D721Med (cell line): ENCODE results near the gene CLRN2.

Experiments used
- DNase-seq: peaks from one replicate; pipeline ENCODE4 v3.0.0; 2011; ENCODE audit warnings: low spot score; ENCODE audit not compliant: insufficient read length
- FAIRE-seq: peaks from 2 replicates; lab custom pipeline; 2011; peaks lifted over from hg19 to GRCh38; lab: Jason Lieb, UNC
- CTCF ChIP-seq: IDR thresholded peaks from 2 replicates; pipeline ENCODE4 v1.5.1; 2012; ENCODE audit warnings: mild to moderate bottlenecking, control low read depth; ENCODE audit not compliant: insufficient read depth; ENCODE audit errors: missing control alignments

CLRN2 gene

DNA sequence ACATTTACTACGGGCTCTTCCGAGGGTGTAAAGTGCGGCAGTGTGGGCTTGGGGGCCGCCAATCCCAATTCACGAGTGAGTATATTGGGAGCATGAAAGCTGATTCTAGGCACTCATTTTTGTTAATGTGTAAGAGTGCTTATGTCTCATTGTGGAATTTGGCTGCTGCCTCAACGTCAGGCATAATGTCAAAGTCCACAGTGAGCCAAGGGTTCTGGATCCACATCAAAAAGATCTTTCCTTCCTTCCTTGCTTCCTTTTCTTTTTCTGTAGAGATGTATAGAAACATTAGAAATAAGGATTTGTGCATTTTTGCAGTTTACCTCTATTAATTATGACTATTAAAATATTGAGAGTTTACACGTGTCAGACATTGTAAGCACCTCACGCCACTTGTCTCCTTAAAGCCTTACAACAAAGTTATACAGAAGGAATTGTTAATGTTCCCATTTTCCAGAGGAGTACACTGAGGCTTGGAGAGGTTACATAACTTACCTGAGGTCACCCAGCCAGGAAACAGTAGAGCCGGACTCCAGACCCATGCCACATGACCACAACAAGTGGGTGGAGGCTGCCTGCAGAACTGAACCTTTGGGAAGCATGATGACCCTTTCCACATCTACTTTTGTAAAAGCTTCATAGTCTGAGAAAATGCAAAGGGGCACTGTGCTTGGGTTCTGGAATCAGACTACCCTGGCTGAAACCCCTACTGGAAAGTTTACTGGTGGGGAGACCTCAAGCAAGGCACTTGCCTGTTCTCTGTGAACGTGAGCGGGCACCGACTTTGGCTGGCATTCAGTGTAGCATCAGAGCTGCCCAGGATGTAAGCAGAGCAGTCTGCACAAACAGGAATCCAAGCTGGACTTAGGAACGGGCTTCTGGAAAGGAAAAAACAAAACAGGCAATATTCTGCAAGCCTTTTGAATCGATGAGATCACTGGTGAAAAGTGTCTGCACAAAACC, 761 bp downstream of the CLRN2 start:
- no peak for TF ChIP-seq CTCF
- no peak for DNase-seq
- no peak for FAIRE-seq

DNA sequence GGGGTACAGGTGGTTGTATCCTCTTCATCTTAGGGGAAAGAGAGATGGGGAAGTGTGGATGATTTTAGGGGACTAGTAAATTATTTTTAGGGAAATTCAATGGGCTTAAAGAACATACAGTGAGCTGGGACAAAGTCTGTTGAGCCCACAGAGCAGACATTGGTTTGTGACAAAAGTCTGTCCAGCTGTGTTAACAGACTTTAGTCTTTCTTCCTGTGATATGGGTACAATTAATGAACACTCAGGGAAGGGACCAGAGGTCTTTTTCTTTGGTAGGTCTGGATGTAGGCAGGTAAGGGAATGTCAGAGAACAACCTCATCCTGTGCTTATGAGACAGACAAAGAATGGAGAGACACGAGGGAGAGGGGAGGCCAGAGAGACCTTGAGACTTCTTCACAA, 2.0 kb downstream of the CLRN2 start:
- no peak for TF ChIP-seq CTCF
- FAIRE-seq, result no peak
- DNase-seq, result no peak

GRCh38 chr4:17517664-17518063, 2.7 kb downstream of the CLRN2 start:
- no peak for TF ChIP-seq CTCF
- DNase-seq, result no peak
- no peak for FAIRE-seq

DNA sequence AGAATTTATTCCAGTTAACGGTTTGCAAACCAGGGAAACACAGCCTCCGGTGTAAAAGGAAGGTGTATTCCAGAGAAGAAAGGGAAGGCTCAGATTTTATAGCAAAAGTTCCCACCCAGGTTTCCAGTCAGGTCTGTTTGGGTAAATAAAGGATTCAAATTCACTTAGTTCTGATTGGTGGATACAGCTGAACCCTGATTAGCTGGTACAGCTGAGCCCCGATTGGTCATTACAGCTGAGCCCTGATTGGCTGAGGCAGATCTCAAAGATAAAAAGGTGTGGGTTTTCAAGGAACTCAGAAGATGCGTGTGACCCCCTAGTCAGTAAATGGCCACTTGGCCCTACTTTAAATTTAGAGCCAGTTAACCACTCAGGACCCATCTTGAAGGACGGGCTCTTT, 6.6 kb downstream of the CLRN2 start:
- TF ChIP-seq CTCF, result no peak
- no peak for DNase-seq
- no peak for FAIRE-seq

- no peak for TF ChIP-seq CTCF
Measured at GRCh38 chr4:17523662-17524061, 8.7 kb downstream of the CLRN2 start.

DNA sequence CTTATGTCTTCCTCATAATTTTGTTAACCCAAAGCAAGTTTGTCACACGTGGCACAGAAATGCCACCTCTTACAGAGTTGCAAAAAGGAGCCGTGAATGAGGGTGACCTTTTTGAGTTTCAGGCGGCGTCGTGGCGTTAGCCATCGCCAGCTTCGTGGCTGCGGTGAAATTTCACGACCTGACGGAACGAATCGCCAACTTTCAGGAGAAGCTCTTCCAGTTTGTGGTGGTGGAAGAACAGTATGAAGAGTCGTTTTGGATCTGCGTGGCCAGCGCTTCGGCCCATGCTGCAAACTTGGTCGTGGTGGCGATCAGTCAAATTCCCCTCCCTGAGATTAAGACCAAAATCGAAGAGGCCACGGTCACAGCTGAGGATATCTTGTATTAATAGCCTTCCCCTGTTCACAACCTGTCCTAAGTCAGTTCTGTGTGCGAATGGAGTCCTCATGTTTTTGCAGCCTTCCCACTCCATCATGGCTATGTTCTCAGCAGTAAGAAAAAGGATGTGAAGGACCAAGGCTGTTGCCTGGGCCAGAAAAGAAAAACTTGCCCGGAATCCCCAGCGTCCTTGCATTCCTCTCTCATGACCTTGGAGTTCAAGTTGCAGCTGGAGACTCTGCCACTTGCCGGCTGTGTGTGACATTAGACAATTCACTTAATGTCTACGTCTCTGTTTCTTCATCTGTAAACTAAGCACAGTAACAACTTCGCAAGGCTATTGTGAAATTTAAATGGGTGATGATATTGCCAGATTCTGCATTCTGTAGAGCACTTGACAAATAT, 11.9 kb downstream of the CLRN2 start:
- no peak for TF ChIP-seq CTCF
- DNase-seq, result no peak
- FAIRE-seq, result no peak

More at GRCh38 chr4:17523662-17524061, 8.7 kb downstream of the CLRN2 start:
- FAIRE-seq (no peak), DNase-seq (no peak)
